Mesendoderm (in vitro differentiated cells): ENCODE results near the gene IGSF9.
A peak's percentile ranks its signal among the peaks of the same experiment; 100 is the strongest.

Source experiments
- DNase-seq: peaks from one replicate; pipeline ENCODE4 v3.0.0; 2013
- H2AK5ac ChIP-seq: 2 replicates; pipeline ENCODE4 v1.6.1; 2013; ENCODE audit warnings: low read length, inconsistent platforms
- H2BK120ac ChIP-seq: 2 replicates; pipeline ENCODE4 v1.6.1; 2013; ENCODE audit warnings: low read depth, mild to moderate bottlenecking, low read length, moderate library complexity, mixed read lengths
- H2BK15ac ChIP-seq: replicated peaks from 2 replicates; pipeline ENCODE4 v1.6.1; 2013; ENCODE audit warnings: low read depth, mild to moderate bottlenecking, moderate library complexity
- H2BK5ac ChIP-seq: 2 replicates; pipeline ENCODE4 v1.6.1; 2013; ENCODE audit warnings: low read length, inconsistent platforms
- H3K18ac ChIP-seq: 2 replicates; pipeline ENCODE4 v1.6.1; 2013; ENCODE audit warnings: mild to moderate bottlenecking, low read length, mixed read lengths
- H3K23ac ChIP-seq: one replicate; pipeline ENCODE4 v1.6.1; 2013; ENCODE audit warnings: low read length
- H3K27ac ChIP-seq: 2 replicates; pipeline ENCODE4 v1.5.1; 2013; ENCODE audit warnings: low read depth, mild to moderate bottlenecking, inconsistent platforms, low read length, moderate library complexity
- H3K27me3 ChIP-seq: 2 replicates; pipeline ENCODE4 v1.6.1; 2013; ENCODE audit warnings: low read length, control low read depth, mild to moderate bottlenecking, inconsistent platforms; ENCODE audit not compliant: insufficient read depth, poor library complexity
- H3K36me3 ChIP-seq: 2 replicates; pipeline ENCODE4 v1.6.1; 2013; ENCODE audit warnings: low read length, inconsistent platforms; ENCODE audit not compliant: control insufficient read depth, insufficient read depth
- H3K4ac ChIP-seq: one replicate; pipeline ENCODE4 v1.6.1; 2013; ENCODE audit warnings: low read depth, mild to moderate bottlenecking, low read length, moderate library complexity
- H3K4me1 ChIP-seq: 2 replicates; pipeline ENCODE4 v1.6.1; 2013; ENCODE audit warnings: low read depth, low read length, inconsistent platforms; ENCODE audit not compliant: control insufficient read depth
- H3K4me2 ChIP-seq: 2 replicates; pipeline ENCODE4 v1.6.1; 2013; ENCODE audit warnings: low read length
- H3K4me3 ChIP-seq: 2 replicates; pipeline ENCODE4 v1.5.1; 2013; ENCODE audit warnings: mild to moderate bottlenecking, low read length
- H3K56ac ChIP-seq: one replicate; pipeline ENCODE4 v1.6.1; 2013; ENCODE audit warnings: low read length
- H3K79me1 ChIP-seq: 2 replicates; pipeline ENCODE4 v1.6.1; 2013; ENCODE audit warnings: low read length, inconsistent platforms
- H3K79me2 ChIP-seq: 2 replicates; pipeline ENCODE4 v1.6.1; 2013; ENCODE audit warnings: mild to moderate bottlenecking, low read length; ENCODE audit not compliant: control insufficient read depth, insufficient read depth
- H3K9ac ChIP-seq: 2 replicates; pipeline ENCODE4 v1.6.1; 2013; ENCODE audit warnings: low read length, inconsistent platforms
- H4K5ac ChIP-seq: one replicate; pipeline ENCODE4 v1.6.1; 2013; ENCODE audit warnings: low read length
- H4K8ac ChIP-seq: one replicate; pipeline ENCODE4 v1.6.1; 2013; ENCODE audit warnings: low read depth, mild to moderate bottlenecking, control low read depth, low read length, moderate library complexity
- WGBS: extraction: QIAGEN DNeasy Blood & Tissue Kit; methylation state at CpG from one replicate; pipeline ENCODE4 v1.1.7; 2013; ENCODE audit warnings: low lambda C conversion rate, missing lambda C conversion rate; ENCODE audit not compliant: insufficient coverage; ENCODE audit errors: extremely low coverage; 5-methylcytosine and 5-hydroxymethylcytosine counted together

IGSF9 gene

DNA sequence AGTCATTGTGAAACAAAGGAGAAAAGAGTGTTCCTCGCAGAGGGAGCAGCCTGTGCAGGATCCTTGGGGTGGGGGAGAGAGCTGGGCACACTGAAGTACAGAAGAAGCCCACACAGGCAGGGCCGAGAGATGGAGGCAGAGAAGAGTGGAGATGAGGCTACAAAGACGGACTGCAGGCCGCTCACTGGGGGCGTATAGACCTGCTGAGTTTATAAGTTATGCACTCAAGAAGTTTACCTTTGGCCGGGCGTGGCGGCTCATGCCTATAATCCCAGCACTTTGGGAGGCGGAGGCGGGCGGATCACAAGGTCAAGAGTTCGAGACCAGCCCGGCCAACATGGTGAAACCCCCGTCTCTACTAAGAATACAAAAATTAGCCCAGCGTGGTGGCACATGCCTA is 16.2 kb upstream of the IGSF9 start:
- H2BK120ac ChIP-seq: no peak overlapping the region
- H3K27ac ChIP-seq: no peak overlapping the region
- peaks cover 2% of the 10 kb centered on the region for H3K4me1 ChIP-seq
- H3K56ac ChIP-seq: no peak overlapping the region
- H3K18ac ChIP-seq: no peak overlapping the region
- no peaks in the 10 kb centered on the region for H3K36me3 ChIP-seq
- DNase-seq: no peak
- H3K9ac ChIP-seq: no peak overlapping the region
- no peaks in the 10 kb centered on the region for H3K27me3 ChIP-seq
- H2AK5ac ChIP-seq: no peak overlapping the region
- H3K4ac ChIP-seq: no peak overlapping the region
- H3K79me2 ChIP-seq: no peaks in the 10 kb centered on the region
- H4K8ac ChIP-seq: no peak overlapping the region
- no peak overlapping the region for H4K5ac ChIP-seq
- no peak overlapping the region for H3K4me3 ChIP-seq
- H2BK5ac ChIP-seq: no peak overlapping the region
- H3K4me2 ChIP-seq: no peak overlapping the region
- no peak overlapping the region for H3K23ac ChIP-seq
- whole genome bisulfite sequencing: no CpG with 5 or more reads among the region's 15 CpGs
- no peak overlapping the region for H2BK15ac ChIP-seq
- H3K79me1 ChIP-seq: no peaks in the 10 kb centered on the region

DNA sequence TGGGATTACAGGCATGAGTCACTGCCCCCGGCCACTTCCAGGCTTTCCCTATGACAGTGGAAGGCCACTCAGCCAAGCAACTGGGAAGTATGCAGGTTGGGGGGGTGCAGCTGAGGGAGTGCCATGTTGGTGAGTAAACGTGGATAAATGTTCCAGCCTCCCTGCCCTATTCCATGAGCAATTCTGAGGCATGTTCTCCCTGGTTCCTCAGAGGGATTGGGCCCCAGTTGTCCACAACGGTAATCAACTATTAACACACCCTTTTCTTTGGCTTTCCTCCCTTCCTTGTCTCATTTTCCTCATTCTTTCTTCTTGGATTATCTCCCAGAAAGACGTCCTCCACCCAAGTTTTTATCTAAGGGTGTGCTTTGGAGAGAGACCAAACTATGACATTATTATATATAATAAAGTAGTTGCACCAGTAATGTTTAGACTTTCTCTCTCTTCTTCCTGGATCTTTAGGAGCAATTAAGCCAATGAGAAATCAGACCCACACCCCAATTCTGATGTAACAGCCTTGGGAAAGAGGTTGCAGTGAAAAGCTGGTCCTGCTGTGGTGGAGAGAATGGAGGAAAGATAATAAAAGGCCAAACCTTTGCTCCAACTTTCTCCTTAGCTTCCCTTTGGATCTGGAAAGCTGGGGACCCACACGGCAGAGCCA is 15.4 kb upstream of the IGSF9 start:
- Histone ChIP-seq H3K4me3 (no peak overlapping the region), H3K4me1 (peaks cover 2% of the 10 kb centered on the region), H2BK120ac (no peak overlapping the region), H4K5ac (no peak overlapping the region), H3K36me3 (no peaks in the 10 kb centered on the region), H2AK5ac (no peak overlapping the region), H3K18ac (no peak overlapping the region), H2BK5ac (no peak overlapping the region), H2BK15ac (no peak overlapping the region), H3K27ac (no peak overlapping the region), H3K79me1 (no peaks in the 10 kb centered on the region), H3K27me3 (no peaks in the 10 kb centered on the region), H4K8ac (no peak overlapping the region), H3K4ac (no peak overlapping the region), H3K79me2 (no peaks in the 10 kb centered on the region), H3K56ac (no peak overlapping the region), H3K4me2 (no peak overlapping the region), H3K9ac (no peak overlapping the region), H3K23ac (no peak overlapping the region)
- no CpG with 5 or more reads among the region's 5 CpGs for WGBS
- DNase-seq: no peak

DNA sequence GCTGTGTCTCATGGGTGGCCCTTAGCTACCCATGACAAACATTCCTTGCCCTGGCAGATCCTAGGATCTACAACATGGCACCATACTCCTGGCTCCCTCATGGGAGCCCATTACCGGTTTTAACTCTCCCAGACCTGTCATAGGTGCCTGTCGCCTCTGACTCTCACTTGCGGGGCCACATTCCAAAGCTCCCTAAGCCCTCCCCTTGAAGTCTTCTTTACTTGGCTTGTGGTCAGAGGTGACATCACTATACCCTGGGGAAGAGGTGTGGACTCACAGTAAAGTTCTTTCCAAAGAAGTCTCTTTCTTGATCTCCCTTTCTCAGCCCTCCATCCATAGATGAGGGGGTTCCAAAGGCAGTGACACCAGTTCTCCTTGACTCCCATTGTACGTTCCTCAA is 14.0 kb upstream of the IGSF9 start:
- H3K4me3 ChIP-seq: no peak overlapping the region
- H3K9ac ChIP-seq: no peak overlapping the region
- peaks cover 2% of the 10 kb centered on the region for H3K4me1 ChIP-seq
- no peaks in the 10 kb centered on the region for H3K36me3 ChIP-seq
- no peak overlapping the region for H3K18ac ChIP-seq
- H3K27me3 ChIP-seq: no peaks in the 10 kb centered on the region
- H3K56ac ChIP-seq: no peak overlapping the region
- no peak overlapping the region for H2BK5ac ChIP-seq
- no peak overlapping the region for H2BK15ac ChIP-seq
- DNase-seq: peak; percentile 87
- no peak overlapping the region for H4K8ac ChIP-seq
- no peak overlapping the region for H4K5ac ChIP-seq
- H3K23ac ChIP-seq: no peak overlapping the region
- no peaks in the 10 kb centered on the region for H3K79me2 ChIP-seq
- no peak overlapping the region for H3K4ac ChIP-seq
- no peak overlapping the region for H2AK5ac ChIP-seq
- no peak overlapping the region for H2BK120ac ChIP-seq
- H3K4me2 ChIP-seq: no peak overlapping the region
- no peaks in the 10 kb centered on the region for H3K79me1 ChIP-seq
- H3K27ac ChIP-seq: no peak overlapping the region
- WGBS: no CpG with 5 or more reads among the region's 4 CpGs

DNA sequence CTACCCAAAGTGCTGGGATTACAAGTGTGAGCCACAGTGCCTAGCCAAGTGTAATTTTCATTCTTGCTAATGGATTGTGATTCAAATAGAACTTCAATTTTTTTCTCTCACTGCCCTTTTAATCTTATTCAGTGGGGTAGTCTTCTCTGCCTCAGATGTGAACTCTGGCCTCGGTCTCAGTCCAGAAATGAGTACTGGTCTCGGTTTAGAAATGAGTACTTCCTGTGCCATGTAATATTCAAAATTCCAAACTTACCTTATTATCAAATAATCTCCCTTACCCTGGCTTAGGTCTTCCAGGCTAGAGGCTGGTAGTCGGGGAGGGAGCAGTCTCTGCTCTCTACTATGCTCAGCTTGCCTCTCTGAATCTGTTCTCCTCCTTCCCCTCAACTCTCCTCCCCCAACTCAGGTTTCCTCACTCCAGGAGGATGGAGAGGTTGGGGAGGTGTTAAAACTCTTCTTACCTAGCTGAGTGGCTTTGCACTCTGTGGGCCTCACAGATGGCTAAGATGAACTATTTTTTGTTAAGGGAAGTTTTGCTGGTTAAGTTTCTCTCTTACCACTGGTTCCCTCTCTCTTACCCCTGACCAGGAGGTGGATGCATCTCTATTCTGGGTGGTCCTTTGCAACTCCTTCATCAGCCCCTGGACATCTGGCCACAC is 13.4 kb upstream of the IGSF9 start:
- H3K79me2 ChIP-seq: no peaks in the 10 kb centered on the region
- peaks cover 2% of the 10 kb centered on the region for H3K4me1 ChIP-seq
- WGBS: no CpG with 5 or more reads among the region's 3 CpGs
- H4K5ac ChIP-seq: no peak overlapping the region
- H3K56ac ChIP-seq: no peak overlapping the region
- no peaks in the 10 kb centered on the region for H3K27me3 ChIP-seq
- H3K36me3 ChIP-seq: no peaks in the 10 kb centered on the region
- no peak overlapping the region for H2BK120ac ChIP-seq
- DNase-seq: peak; percentile 11
- H3K4me2 ChIP-seq: no peak overlapping the region
- H2BK15ac ChIP-seq: no peak overlapping the region
- H3K9ac ChIP-seq: no peak overlapping the region
- no peak overlapping the region for H2AK5ac ChIP-seq
- no peak overlapping the region for H3K4ac ChIP-seq
- no peaks in the 10 kb centered on the region for H3K79me1 ChIP-seq
- no peak overlapping the region for H3K23ac ChIP-seq
- H3K27ac ChIP-seq: no peak overlapping the region
- no peak overlapping the region for H2BK5ac ChIP-seq
- H3K4me3 ChIP-seq: no peak overlapping the region
- H3K18ac ChIP-seq: no peak overlapping the region
- H4K8ac ChIP-seq: no peak overlapping the region

DNA sequence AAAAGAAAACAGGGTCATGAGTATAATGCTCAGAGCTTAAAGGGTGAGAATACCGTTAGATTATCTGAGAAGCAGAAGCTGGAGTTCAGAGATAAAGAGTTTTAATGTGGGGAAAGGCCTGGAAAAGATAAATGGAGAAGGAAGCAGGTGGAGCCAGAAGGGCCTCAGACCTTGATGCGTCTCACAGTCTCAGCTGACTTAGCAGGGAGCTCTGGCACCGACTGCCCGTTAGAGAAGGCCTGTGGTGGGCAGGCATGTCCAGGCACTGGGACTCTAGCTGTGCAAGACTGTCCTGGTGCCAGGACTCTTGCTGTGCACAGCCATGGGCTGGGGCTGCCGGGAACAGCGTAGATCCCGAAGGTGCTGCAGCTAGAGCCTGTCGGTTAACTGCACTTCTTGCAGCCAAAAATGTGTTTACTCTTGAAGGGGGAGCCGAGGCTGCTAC is 12.4 kb upstream of the IGSF9 start:
- no peak overlapping the region for H2BK120ac ChIP-seq
- no peak overlapping the region for H3K4me3 ChIP-seq
- no peaks in the 10 kb centered on the region for H3K27me3 ChIP-seq
- H3K4ac ChIP-seq: no peak overlapping the region
- H4K8ac ChIP-seq: no peak overlapping the region
- WGBS: no CpG with 5 or more reads among the region's 9 CpGs
- no peak overlapping the region for H3K9ac ChIP-seq
- H3K36me3 ChIP-seq: no peaks in the 10 kb centered on the region
- H3K79me2 ChIP-seq: no peaks in the 10 kb centered on the region
- no peak overlapping the region for H3K23ac ChIP-seq
- no peak overlapping the region for H4K5ac ChIP-seq
- H3K4me1 ChIP-seq: peaks cover 2% of the 10 kb centered on the region
- H3K56ac ChIP-seq: no peak overlapping the region
- no peak overlapping the region for H3K4me2 ChIP-seq
- H2BK15ac ChIP-seq: no peak overlapping the region
- H3K27ac ChIP-seq: no peak overlapping the region
- no peak overlapping the region for H3K18ac ChIP-seq
- DNase-seq: no peak
- no peak overlapping the region for H2AK5ac ChIP-seq
- H2BK5ac ChIP-seq: no peak overlapping the region
- H3K79me1 ChIP-seq: no peaks in the 10 kb centered on the region

DNA sequence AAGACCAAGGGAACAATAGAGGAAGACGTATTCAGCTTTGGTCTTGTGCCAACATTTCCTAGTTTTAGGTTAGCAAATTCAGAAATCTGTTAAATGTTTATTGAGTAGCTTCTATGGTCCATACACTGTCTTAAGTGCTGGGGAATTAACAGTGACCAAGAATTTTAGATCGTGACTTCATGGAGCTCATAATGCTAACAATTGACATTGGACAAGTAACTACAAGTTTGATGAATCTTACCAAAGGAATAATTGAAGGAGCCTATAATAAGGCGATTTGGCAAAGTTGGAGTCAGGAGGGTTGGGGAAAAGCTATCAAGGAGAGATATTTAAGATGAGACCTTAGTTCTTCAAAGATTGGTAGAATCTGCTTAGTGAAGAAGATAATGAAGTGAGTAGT is 10.0 kb upstream of the IGSF9 start:
- Histone ChIP-seq H3K23ac (no peak overlapping the region), H2BK15ac (no peak overlapping the region), H3K4me3 (no peak overlapping the region), H3K4me2 (no peak overlapping the region), H2BK5ac (no peak overlapping the region), H3K4ac (no peak overlapping the region), H3K27me3 (no peaks in the 10 kb centered on the region), H2AK5ac (no peak overlapping the region), H3K4me1 (peaks cover 2% of the 10 kb centered on the region), H3K79me2 (no peaks in the 10 kb centered on the region), H3K9ac (no peak overlapping the region), H3K56ac (no peak overlapping the region), H4K5ac (no peak overlapping the region), H3K18ac (no peak overlapping the region), H4K8ac (no peak overlapping the region), H2BK120ac (no peak overlapping the region), H3K36me3 (no peaks in the 10 kb centered on the region), H3K79me1 (no peaks in the 10 kb centered on the region), H3K27ac (no peak overlapping the region)
- WGBS: no CpG with 5 or more reads among the region's 3 CpGs
- no peak for DNase-seq
